GM21360 (cell line): ENCODE measurements around the gene GNA12.
"Not testable (repeated sequence)": the region's sequence is repeated elsewhere in the genome, so short reads cannot be mapped to it uniquely, and the experiment has no call there.

Experiments
- ATAC-seq: cut with Tn5 transposase; IDR thresholded peaks from one replicate; pipeline ENCODE4 v1.9.1; 2021; ENCODE audit warnings: mild to moderate bottlenecking, moderate library complexity; ENCODE audit not compliant: unreplicated experiment

GNA12 gene

GRCh38 chr7:2732388-2732787 is 111.7 kb downstream of the GNA12 start:
- ATAC-seq = no peak

- ATAC-seq = no peak
Measured at GRCh38 chr7:2730846-2731770, 113.0 kb downstream of the GNA12 start.

DNA sequence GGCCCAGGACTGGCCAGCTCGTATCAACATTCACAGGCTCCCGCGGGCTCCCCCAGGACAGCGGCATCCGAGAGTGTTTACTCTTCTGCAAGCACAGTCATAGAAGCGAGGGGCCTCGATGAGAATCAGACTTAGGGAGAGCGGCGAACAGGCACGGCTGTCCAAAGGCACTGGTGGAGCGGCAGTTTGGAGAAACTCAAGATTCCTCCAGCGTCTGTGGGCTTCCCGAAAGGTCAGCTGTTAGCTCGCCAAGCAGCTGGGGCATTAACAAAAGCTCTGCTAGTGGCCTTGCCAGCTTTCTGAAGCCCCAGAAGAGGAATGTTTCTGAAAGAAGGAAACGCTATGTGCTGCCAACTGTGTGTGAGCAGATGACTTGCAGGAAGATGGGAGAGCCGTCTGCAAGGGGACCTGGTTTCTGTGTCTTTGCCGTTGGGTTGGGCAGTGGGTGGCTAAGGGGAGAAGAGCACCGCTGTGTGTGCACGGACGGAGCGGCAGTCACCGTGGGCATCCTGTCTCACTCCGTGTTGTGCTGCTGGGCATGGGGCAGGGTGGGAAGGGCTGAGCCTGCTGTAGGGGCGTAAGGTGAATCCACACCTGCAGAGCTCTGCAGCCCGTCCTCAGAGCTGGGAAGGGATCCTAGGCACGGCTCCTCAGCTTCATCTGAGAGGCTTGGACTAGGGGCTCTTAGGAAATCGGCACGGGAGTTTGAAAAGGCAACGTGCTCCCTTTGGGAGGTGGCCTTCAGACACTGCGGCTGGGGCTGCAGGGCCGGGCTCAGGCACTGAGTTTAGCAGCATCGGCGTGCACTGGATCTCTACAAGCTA is 114.0 kb downstream of the GNA12 start:
- ATAC-seq = no peak

DNA sequence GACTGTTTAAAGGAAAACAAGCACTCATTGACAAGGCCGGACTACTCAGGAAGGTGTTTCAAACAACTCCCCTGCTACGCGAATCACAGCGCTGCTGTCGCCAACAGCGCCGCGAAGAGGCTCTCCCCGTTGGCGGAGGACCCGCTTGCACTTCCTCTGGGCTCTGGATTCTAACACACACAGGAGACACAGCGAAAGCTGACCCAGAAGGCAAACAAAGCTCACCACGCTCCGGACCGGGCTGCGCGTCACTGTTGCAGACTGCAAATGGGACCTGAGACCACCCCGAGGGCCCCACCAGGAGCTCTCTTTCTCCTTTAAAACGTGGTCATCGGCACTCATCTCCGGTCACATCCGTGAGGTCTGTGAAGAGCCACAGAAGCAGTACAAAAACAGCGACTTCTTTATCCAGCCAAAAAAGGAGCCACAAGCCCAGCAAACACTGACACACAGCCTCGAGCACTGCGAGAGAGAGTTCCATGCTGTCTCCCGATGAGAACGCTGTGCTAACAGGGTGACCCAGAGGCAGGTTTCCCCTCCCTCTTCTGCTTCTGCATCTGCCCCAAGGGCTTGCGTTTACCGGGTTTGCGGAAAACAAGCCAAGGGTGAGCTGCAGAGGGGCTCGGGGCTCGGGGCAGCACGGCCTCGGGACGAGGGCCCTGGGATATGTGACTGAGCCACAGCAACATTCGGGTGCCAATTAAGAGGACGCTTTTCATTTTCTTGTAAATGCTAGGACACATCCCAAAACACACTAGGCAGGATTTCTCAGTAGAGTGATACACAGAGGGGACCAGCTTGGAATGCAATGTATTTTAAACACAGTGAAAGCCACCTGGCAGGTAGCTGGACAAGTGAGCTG is 114.8 kb downstream of the GNA12 start:
- ATAC-seq = no peak

- ATAC-seq = no peak
Measured at GRCh38 chr7:2728316-2729030, 115.6 kb downstream of the GNA12 start.

- ATAC-seq = not testable (repeated sequence)
Measured at GRCh38 chr7:2727206-2727605, 116.9 kb downstream of the GNA12 start.

DNA sequence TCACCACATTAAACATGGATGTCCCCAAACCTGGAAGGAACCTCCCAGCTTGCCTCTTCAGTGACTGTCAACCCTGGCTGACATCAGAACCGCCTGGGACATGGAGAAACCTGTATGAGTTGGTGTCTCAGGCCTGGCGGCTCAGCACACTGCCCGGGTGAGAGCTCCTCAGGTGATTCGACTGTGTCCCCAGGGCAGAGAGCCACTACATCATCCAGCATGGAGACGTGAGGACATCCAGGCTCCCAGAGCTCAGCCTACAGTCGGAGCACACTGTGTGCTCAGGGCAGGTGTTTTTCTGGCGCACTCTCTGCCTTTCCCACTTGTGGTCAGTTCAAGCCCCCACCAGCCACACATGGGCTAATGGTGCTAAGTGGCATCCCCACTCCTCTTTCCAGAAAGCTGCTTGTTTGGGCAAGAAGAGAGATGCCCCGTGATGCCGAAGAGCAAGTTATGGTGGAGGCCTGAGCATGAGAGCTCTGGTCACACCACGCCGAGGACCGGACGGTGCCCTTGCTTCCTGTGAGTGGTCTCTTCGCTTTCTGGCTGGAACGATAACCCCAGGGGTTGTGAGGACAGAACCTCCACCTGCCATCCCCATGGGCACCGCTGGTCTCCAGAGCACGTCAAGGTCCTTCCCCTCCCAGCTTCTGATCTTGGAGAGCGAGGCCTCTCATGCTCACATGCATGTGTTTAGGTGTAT is 117.6 kb downstream of the GNA12 start:
- ATAC-seq = no peak

DNA sequence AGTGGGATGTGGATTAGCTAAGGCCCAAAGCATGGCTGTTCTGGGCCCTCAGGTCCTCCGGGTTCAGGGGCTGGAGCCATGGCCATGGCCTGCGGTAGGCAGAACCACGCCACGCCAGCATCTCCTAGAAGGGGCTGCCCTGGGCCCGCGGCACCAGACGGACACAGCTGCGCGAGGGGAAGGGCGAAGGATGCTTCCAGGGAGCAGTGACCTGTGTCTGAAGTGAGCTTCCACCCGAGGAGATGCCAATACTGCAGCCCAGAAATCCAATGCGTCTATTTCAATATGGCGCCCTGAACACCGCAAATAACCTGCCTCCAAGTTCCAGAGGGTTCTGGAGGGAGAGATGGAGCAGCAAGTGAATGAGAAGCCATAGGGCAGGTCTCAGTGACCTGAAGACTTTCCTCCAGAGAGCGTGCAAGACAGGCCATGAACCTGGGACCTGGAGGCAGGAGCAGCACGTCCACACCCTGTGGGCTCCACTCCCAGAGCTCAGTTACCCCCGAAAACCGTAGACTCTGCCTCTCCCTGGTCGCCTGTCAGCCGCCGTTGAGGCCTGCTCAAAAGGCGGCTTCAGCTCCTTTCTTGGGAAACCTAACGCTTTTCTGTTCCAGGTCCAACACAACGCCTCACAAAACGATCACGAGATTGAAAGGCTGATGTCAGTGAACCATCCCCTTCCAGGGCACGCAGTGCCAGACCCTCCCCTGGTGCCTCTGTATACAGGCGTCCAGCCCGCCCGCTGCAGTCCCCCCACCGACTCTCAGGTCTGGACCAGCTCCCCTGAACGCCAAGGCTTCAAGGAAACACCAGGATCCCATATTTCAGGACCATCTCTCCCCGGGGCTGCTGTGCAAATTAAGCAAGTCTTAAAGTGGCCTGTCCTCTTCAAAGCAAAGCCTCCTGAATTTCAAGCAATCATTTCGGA is 118.7 kb downstream of the GNA12 start:
- ATAC-seq = no peak

GRCh38 chr7:2724453-2725177 is 119.5 kb downstream of the GNA12 start:
- ATAC-seq = no peak

DNA sequence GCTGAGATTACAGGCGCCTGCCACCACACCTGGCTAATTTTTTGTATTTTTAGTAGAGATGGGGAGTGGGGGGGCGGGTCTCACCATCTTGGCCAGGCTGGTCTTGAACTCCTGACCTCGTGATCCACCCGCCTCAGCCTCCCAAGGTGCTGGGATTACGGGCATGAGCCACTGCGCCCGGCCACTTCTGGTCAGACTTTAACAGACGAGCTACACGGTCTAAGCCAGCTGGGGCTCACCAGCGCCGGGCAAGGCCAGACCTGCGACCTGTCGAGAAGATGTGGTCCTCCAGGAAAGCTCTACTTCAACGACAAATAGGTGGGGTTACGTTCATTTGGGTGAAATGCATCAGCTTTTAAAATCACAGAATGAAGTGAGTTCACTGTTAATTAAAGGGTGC is 120.1 kb downstream of the GNA12 start:
- ATAC-seq = not testable (repeated sequence)

GRCh38 chr7:2723138-2723850 is 120.8 kb downstream of the GNA12 start:
- no peak for ATAC-seq

DNA sequence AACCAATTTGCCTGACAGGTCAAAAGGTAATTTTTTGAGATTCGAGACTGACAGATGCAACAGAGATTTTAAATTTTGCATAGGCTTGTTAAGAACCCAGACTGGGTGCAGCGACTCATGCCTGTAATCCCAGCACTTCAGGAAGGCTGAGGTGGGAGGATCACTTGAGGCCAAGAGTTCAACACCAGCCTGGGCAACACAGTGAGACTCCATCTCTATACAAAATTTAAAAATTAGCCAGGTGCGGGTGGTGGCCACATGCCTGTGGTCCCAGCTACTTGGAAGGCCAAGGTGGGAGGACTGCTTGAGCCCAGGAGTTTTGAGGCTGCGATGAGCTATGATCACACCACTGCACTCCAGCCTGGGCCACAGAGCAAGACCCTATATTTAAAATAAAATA is 121.5 kb downstream of the GNA12 start:
- no peak for ATAC-seq

- ATAC-seq = no peak
Measured at GRCh38 chr7:2721842-2722241, 122.3 kb downstream of the GNA12 start.

DNA sequence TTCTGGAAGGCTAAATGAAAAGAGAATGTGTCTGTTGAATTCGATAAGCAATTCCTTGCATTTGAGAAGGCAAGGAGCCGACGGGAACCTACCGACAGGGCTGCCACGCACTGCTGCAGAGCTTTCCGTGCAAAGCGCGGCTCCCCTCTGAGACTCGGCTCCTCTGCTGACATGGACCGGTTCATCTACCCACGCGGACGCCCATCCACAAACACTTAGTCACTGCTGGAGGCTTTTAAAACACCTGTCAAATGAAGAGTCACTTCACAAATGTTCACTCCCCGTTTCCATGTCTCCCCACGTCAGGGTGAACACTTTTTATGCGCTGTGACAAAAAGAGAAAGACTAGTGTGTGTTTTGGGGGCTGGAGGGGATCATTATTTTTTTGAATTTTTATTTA is 124.1 kb downstream of the GNA12 start:
- ATAC-seq = no peak

DNA sequence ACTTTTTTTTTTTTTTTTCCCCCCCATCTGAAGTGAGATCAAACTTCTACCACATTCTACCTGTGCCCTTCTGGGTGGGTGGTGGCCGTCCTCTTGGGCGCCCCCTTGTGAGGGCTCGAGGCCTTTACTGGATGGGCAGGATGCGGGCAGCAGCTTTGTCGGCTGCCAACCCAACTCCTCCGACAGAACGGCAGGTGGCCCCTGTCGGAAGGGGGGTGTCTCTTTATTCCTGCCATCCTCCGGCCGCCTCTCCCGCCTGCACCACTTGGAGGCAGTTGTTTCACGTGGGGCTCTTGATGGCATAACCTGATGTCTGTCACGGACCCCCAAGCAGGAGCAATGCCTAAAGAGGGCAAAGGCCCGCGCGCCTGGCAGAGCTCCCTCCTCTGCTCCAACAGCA is 125.1 kb downstream of the GNA12 start:
- no peak for ATAC-seq

DNA sequence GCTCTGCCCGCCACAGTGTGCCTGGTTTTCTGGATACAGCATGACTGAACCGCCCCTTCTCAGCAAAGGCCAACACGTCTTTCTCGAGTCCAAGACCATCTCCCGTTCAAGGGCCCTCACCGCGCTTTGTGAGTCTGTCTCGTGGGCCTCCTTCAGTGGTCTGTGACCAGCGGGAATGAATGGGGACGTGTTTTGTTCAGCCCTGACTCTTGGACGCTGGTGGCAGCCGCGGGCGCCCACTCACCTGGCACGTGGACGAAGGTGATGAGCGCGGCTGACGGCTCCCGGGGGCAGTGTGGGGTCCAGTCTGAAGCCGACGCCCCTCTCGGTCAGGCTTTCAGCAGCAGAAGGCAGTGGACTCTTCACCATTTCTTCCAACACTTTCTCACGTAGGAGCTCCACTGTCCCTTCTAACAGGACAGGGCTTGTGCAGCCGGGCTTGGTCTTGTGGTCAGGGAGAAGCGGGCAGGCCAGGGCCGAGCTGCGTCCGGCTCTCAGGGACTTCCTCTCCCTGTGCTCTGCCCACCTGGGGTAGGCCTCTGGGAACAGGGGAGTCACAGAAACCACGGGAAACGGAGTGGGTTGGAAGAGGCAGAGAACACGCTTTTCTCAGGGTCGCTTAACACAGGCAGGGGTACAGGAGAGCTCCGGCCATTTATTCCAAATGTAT is 125.7 kb downstream of the GNA12 start:
- ATAC-seq = no peak
